ENCODE measurements around the gene GRK5.

GRK5 gene

DNA sequence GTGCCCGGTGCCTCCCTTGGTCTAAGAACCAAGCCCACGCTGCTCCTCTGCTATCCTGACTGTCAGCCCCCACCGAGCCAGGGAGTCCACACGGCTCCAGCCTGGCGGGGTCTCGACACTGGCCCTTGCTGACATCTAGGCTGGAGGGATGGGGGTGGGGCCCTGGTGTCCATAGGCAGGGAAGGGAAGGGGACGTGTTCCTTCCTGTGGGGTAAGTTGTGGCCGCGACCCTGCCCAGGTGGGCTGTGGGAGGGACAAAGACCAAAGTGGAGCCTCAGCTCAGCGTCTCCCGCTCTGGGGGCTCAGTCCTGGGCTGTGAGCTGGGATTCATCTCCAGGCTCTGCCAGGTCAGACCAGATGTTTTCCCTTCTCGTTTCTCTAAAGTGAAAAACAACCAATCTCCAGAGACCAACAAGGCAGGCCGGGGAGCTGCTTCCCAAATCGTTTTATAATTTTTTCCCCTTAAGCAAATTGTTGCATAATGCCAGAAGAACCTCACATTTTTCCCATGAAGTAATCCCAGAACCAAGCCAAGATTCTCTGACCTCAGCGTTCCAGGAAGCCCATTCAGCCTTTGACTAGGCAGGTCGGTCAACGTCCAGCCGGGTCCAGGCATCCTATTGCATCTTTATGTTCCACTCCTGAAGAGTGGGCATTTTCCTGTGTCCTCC lies 233.9 kb downstream of the GRK5 start:
- no peak for DNase-seq (ENCODE audit: low spot score)
- TF ChIP-seq, protein P1, sequence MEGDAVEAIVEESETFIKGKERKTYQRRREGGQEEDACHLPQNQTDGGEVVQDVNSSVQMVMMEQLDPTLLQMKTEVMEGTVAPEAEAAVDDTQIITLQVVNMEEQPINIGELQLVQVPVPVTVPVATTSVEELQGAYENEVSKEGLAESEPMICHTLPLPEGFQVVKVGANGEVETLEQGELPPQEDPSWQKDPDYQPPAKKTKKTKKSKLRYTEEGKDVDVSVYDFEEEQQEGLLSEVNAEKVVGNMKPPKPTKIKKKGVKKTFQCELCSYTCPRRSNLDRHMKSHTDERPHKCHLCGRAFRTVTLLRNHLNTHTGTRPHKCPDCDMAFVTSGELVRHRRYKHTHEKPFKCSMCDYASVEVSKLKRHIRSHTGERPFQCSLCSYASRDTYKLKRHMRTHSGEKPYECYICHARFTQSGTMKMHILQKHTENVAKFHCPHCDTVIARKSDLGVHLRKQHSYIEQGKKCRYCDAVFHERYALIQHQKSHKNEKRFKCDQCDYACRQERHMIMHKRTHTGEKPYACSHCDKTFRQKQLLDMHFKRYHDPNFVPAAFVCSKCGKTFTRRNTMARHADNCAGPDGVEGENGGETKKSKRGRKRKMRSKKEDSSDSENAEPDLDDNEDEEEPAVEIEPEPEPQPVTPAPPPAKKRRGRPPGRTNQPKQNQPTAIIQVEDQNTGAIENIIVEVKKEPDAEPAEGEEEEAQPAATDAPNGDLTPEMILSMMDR (IDR thresholded peaks at IDR 0.05; ENCODE audit: extremely low read depth, missing control alignments), result no peak

DNA sequence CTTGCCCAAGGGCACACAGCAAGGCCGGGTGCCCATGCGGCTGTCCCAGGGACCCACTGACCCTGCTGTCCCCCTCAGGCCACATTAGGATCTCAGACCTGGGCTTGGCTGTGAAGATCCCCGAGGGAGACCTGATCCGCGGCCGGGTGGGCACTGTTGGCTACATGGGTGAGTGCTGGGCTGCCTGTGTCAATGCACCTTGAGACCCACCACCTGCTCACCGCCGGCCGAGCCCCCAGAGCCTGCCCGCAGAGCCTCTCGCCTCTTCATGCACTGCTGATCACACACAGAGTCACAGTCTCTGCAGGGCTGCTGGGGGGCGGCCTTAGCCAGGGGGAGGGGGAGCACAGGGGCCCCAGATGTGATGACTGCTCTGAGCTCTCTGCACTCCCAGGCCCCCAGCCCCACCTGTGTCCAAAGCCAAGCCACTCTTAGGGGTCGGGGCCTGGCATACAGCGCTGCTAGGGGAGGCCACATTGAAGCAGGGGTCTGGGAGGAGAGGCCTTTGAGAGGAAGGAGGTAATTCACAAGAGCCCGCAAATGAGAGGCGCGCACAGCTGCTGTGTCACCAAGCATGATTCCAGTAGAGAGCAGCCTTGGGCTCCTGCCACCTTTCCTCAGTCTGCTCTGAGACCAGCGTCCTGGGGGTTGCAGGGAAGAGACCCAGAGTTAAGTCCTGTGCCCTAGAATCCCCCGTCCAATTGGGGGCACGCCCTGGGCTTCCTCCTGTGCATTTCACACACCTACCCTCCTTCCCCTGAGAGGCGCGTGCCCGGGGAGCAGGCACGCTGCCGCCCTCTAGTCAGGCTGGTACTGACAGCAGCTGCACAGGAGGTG lies 234.8 kb downstream of the GRK5 start:
- TF ChIP-seq, protein P1 (IDR thresholded peaks at IDR 0.05; ENCODE audit: extremely low read depth, missing control alignments), result no peak

DNA sequence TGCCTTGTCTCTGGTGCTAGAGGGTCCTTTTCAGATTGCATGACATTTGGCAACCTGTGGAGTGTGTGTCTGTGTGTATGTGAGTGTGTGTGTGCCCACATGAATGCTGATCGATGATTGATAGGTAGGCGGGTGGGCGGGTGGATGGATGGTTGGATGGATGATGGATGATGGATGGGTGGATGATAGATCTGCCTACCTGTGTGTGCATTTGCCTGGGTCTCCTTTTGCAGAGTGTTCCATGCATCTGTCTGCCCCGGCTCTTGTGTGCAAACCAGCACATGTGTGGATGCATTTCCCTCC lies 235.3 kb downstream of the GRK5 start:
- TF ChIP-seq, protein P1 (IDR thresholded peaks at IDR 0.05; ENCODE audit: extremely low read depth, missing control alignments), result no peak
- no peak for DNase-seq (ENCODE audit: low spot score)

More for the DNA sequence above, 234.8 kb downstream of the GRK5 start:
- DNase-seq (ENCODE audit: low spot score), result no peak

DNA sequence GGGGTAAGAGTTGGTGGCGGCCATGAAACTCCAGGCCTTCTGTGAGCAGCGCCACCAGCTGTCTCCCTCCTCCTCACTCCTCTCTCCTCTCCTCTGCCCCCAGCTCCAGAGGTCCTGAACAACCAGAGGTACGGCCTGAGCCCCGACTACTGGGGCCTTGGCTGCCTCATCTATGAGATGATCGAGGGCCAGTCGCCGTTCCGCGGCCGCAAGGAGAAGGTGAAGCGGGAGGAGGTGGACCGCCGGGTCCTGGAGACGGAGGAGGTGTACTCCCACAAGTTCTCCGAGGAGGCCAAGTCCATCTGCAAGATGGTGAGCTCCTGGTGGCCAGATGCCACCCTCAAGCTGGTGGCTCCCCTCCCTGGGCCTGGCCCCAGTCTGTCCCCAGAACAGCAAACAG lies 236.1 kb downstream of the GRK5 start:
- no peak for DNase-seq (ENCODE audit: low spot score)
- TF ChIP-seq, protein P1 (IDR thresholded peaks at IDR 0.05; ENCODE audit: extremely low read depth, missing control alignments), result no peak

DNA sequence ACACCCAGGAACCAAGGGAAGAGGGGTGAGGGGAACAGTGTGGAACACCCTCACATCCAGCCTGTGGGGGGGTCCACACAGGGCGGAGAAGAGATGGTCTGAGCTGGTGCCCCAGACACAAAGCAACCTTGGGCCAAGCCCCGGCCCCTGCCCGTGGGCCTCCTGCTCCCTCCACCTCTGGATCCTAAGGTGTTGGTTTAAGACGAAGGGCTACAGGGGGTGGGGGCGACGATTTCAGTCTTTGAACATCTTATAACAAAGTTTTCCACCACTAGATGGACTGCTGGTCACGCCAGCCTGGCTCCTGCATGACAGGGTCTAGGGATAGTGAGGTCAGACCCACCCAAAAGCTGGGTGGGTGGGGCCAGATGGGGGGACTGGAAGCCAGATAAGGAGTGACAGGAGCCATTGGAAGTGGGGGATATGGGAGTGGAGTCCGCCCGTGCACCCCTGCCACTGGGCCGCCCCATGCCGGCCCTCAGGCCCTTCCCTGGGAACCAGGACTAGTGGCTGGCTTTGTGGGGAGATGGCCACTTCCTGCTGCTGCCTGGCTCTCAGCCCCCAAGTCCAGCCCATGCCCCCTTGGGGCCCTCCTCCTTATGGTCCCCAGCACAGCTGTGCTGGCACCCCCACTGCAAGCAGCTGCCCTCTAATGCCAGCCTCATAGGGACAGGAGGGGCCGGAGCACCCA lies 236.7 kb downstream of the GRK5 start:
- TF ChIP-seq, protein P1 (IDR thresholded peaks at IDR 0.05; ENCODE audit: extremely low read depth, missing control alignments), result no peak
- DNase-seq (ENCODE audit: low spot score), result no peak

DNA sequence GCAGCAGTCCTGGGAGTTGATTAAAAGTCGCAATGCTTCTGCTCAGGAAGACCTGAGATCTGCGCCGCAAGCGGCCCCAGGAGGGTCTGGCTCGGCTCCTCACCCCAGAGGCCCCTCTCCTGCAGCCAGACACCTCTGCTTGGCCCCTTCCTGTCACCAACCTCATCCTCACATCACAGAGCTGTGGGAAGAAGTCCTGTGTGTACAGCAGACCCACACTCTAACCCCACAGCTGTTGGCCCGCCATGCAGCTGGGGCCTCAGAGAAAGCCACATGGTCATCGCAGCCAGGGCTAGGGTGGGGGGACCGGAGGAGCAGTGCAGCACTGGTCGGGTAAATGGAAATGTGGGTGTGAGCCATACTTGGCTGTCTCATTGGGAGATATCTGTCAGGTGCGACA lies 237.5 kb downstream of the GRK5 start:
- TF ChIP-seq, protein P1 (IDR thresholded peaks at IDR 0.05; ENCODE audit: extremely low read depth, missing control alignments), result no peak
- DNase-seq (ENCODE audit: low spot score), result no peak

All from GM20000 (cell line).